ENCODE data around the gene WDR47. TPM values are rescaled to one million over a fixed set of nuclear protein-coding genes. Genes with fewer than 3 reads are reported as not detected.
"Not testable (repeated sequence)": the region's sequence is repeated elsewhere in the genome, so short reads cannot be mapped to it uniquely, and the experiment has no call there.

WDR47 gene
- total RNA-seq = 22.7 TPM

DNA sequence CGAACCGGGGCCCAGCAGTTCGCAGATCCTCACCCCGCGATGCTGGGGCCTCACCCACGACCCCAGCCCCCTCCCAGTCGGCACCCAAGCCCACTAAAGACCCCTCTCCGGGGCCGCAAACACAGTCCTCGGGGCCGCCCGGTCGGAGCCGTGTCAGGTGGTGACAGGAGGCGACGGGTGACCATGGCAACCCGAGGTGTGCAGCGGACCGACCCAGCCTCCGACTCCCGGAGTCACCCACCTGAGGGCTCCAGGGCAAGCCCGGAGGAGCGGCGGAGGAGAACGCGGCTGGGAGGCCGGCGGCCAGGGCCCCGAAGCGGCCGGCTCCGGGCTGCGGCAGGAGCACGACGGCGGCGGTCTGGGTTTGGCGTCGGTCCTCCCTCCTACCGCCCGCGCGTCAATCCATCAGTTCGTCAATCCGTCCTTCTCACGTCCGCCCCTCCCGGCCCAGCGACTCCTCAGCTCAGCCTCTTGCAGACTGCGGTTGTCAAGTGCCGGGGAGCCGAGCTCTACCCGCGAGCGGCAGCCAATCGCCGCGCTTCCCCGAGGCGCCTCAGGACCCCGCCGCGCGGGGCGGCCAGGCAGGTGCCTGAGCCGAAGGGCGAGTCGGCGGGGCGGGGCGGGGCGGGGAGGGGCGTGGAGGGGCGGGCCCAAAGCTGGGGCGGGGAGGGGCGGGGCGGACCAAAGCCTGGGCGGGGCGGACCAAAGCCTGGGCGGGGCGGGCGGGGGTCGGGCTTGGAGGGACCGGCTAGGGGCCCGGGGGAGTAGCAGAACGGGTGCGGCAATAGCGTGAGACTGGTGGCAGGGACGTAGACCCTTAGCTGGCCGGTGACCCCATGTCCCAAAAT, at the start of gene WDR47:
WDR47 (minus strand) TSS at position 482 of the 848 bp plus-strand sequence. CDS start 18,590 bp downstream, outside the sequence.
- peak; percentile 97 for DNase-seq

DNA sequence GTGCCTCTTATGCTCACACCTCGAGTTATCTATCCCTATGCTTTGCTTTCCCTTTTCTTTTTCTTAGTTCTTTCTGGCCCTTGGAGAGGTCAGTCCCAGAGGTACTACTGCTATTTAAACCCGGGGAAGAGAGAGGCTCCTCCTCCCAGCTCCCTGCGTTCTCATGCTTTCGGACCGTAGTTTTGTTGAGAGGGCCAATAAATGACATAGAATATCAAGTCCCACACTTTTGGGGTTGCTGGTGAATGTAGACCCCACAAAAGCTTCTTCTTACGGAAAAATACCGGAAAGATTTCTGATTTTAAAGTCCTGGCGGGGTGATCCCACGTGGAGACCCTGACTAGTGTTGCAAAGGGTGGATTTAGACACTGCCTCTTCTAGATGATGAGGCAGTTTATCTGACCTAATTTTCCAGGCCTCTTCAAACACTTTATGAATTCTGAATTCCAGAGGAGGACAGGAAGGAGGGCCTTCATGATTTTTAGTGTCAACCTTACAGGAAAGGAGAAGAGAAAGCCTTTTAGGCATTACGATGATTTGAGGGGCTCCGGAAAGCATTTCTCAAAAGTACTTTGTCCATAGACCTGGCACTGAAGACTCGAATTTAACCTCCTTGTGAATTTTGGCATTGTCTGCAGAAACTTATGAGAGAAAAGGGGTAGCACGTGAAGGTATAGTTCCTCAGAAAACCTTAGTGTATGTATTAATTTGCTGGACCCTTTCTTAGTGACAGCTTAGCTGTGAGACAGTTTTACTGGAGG, 49.4 kb upstream of the WDR47 start:
- no peak for DNase-seq

DNA sequence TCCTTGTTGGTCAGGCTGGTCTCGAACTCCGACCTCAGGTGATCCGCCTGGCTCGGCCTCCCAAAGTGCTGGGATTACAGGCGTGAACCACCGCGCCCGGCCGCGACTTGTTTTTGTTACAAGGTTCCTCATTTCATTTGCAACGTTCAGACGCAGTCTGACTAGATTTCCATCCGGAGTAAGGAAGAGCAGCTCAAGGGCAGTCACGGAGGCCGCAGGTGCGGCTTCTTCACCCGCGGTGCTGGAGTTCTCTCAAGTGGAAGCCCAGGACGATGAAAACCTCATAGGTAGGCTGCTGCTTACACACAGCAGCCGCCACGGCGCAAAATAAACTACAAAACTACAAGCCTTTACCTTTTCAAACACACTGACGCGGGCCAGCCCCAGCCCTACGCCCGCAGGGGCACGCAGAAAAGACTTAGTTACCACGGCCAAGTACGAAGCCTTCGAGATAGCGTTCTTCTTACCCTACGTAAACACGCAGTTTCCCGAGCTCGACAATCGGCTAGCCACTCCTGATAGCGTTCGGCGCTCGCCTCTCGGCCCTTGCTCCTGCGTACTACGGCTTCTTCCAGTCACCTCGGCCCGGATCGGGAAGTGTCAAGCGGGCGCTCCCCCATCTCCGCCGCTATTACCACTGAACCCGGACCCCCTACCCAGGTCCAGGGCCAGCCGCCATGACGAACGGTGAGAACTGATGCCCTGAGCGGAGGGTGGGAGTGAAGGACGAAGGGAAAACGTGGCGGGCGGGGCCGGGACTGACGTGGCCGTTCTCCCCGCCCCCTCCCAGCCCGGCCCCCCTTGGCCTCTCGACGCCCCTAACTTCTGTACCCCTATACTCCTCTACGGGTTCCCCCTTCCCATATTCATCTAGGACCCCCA, 48.5 kb upstream of the WDR47 start, which contains the start of gene TMEM167B:
TMEM167B (plus strand) TSS at position 569 of the 882 bp plus-strand sequence; CDS start at position 678, 109 bp downstream.
- peak; percentile 97 for DNase-seq

DNA sequence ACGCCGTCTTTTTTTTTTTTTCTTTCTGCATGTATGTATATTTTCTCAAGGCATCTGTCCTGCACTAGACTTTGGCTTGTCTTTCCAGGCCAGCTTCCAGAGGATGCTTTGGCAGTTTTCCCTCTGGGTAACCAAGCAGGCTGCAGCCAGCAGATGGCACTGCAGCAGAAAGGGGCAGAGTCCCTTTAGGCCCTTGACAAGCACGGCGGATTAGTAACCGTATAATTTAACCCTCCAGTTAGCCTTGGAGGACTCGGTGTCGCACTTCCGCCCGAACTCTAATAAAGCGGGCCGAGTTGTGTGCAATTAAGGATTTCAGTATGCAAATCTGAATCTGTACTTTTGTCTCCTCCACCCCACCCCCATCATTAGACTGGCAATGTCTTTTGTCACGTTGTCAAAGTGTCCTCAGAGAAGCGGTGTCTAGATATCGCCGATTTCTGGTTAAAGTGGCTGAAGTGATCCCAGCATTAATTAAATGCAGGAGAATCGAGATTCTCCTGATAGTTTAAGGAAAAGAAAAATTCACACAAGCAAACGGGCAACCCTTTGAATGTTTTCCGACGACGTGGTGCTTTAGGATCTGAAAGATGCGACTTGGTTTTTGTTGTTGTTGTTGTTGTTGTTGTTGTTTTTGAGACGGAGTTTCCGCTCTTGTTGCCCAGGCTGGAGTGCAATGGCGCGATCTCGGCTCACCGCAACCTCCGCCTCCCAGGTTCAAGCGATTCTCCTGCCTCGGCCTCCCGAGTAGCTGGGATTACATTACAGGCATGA, 47.5 kb upstream of the WDR47 start:
- DNase-seq = peak; percentile 93

DNA sequence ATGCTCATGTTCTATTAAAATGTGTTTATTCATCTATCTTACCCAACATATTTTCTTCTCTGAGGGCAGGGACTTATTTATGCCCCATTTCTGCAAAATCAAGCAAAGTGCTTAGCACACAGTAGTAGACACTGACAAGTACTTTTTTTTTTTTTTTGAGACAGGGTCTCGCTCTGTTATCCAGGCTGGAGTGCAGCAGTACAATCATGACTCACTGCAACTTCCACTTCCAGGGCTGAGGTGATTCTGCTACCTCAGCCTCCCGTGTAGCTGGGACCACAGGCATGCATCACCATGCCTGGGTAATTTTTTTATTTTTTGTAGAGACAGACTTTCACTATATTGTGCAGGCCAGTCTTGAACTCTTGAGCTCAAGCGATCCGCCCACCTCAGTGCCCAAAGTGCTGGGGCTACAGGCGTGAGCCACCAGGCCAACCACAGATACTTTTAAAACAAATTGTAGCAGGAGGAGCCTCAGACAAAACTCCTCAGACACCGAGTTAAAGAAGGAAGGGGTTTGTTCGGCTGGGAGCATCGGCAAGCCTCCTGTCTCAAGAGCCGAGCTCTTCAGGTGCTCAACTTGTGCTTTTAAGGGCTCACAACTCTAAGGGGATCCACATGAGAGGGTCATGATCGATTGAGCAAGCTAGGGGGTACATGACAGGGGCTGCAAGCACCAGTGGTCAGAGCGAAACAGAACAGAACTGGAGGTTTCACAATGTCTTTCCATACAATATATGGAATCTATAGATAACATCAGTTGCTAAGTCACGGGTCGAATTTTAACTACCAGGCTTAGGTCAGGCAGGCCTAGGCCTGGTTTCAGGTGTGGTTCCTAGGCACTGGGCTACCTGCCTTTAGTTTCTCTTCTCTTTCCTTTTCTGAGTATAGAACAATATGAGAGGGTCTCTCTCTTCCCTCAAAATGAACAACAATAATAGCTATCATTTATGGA, 42.9 kb upstream of the WDR47 start:
- no peak for DNase-seq

DNA sequence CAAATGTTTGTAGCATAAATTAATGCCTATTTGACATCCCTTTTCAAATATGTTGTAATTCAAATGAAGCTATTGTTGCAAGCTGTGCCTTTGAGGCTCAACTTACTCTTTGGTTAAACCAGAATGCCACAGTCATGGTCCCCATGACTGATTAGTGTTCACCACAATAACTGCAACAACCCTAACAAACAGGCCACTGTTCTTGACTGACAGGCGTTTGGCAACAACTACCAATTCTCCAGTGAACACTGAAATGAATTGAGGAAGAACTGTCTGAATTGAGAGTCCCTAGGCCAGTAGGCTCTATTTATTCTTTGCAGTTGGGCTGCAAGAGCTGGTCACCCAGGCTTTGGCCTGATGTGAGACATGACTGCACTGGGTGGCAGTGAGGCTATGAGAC, 42.0 kb upstream of the WDR47 start:
- peak; percentile 22 for DNase-seq

DNA sequence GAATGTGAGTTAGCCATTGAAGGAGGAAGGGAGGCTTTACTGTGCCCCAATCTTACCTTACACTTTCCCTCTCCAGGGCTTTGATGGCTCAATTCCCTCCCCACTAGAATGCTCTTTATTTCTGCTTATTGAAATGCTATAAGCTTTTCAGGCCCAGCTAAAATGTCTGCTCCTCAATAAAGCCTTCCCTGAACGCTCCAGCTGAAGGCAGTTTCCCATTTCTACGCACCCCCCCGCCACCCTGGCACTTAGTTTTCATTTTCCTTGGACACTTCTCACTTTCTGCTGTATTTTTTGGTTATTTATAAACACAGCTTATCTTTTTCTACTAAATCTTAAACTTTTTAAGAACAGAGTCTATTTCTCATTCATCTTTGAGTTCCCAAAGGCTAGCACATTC, 41.6 kb upstream of the WDR47 start:
- no peak for DNase-seq

DNA sequence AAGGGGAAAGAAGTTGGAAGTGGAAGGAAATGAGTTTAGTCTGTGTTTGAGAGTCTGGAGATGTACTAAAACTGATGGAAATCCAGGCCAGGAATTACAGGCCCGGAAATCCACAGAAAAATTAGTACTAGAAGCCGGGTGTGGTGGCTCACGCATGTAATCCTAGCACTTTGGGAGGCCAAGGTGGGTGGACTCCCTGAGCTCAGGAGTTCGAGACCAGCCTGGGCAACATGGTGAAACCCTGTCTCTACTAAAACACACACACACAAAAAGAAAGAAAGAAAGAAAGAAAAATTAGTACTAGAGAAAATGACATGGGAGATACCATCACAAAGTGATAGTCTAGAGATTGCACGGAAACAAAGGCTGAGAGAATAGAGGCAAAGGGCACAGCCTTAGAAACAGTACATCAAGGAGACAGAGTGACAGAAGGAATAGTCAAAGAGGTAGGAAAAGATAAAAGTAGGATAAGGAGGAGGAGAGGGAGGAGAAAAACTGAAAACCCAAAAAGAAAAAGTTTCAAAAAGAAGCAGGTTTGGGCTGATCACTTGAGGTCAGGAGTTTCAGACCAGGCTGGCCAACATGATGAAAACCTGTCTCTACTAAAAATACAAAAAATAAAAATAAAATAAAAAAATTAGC, 38.7 kb upstream of the WDR47 start:
- DNase-seq = no peak

DNA sequence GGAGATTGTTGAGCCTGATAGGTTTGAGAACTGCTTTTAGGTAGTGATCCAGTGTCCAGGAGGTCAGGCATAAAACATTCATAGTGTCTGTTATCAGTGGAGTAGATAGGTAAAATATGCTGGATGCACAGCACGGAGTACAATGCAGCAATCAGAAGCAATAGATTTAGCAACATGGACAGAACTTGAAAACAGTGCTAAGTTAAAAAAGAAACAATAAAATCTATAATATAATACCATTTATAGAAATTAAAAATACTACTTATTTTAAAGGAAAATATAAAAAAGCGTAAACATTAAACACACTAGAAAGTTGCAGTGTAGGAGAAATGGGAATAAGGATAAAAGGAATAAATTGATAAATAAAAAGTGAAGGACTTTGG, 37.3 kb upstream of the WDR47 start:
- no peak for DNase-seq

DNA sequence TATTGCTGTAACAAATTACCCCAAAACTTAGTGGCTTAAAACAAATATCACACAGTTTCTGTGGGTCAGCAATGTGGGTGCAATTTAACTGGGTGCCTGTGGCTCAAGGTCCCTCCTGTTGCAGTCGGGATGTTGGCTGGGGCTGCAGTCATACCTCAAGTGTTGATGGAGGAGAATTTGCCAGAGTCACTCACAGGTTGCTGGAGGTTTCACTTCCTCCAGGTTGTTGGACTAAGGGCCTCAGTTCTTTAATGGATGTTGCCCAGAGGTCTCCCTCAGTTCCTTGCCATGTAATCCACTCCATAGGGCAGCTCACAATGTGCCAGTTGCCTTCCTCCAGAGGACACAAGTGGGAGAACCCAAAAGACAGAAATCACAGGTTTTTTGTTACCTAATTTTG, 36.4 kb upstream of the WDR47 start:
- no peak for DNase-seq

DNA sequence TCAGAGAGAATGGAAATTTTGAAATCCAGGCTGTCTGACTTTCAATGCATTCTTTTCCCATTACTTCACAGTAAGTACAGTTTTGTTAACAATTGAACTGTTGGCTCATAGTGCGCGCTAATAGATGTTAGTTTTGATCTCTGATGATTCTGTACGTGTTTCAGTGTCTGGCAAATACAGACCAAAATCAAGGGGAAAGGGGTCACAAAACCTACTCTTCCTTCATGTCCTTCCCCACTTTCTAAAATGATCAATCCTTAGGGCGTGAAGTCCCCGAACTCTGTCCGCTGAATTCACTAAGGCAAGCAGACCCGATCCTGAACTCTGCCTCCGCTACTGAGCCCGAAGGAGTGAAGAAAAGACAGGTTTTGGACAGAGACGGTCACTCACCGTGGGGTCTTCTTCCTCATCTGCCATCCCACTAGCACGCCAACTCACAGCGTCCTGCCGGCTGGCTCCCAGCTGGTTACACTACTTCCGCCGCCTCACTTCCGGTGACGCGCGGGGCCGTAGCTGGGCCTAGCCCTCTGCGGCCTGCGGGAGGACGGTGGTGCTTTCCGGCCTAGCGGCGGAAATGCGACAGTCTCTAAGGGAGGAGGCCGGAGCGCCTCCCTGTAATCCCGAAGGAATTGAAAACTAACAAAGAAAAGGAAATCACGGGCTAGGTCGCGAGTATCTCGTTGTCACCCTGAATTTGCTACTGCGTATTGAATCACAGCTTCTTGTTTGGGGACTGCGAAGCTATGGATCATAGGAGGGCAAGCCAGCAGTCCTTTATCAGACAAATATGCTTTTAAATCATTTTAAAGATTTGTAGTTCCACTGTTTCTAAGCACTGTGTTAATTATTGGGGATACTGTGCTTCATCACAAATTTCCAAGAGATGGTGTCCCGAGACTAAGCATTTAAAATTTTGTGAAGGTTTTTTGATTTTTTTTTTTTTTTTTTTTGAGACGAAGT, 33.9 kb upstream of the WDR47 start, which contains the start of gene TAF13:
TAF13 (minus strand) TSS at position 473 of the 960 bp plus-strand sequence; CDS start at position 417, 56 bp downstream.
- DNase-seq = peak; percentile 98

DNA sequence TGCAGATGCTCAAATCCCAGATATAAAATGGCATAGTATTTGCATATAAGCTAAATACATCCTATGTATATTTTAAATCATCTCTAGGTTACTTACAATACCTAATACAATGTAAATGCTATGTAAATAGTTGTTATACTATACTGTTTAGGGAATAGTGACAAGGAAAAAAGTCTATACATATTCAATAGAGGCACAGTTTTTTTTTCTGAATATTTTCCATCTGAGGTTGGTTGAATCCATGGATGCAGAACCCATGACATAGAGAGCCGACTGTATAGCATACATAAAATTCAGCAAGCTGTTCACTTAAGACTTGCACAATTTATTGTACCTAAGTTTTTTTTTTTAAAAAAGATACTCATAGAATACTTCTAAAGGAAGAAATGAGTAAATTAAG, 27.4 kb upstream of the WDR47 start:
- no peak for DNase-seq

DNA sequence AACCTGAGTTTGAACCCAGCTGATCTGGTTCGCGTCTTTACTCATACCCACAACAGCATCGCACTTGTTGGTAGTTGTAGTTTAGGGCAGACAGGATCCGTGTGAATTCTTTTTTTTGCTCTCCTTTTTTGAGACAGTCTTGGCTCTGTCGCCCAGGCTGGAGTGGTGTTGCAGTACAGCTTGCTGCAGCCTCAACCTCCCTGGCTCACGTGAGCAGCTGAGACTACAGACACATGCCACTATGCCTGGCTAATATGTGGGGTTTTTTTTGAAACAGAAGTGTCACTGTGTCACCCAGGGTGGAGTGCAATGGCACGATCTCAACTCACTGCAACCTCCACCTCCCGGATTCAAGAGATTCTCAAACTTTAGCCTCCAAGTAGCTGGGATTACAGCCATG, 26.0 kb upstream of the WDR47 start:
- no peak for DNase-seq

DNA sequence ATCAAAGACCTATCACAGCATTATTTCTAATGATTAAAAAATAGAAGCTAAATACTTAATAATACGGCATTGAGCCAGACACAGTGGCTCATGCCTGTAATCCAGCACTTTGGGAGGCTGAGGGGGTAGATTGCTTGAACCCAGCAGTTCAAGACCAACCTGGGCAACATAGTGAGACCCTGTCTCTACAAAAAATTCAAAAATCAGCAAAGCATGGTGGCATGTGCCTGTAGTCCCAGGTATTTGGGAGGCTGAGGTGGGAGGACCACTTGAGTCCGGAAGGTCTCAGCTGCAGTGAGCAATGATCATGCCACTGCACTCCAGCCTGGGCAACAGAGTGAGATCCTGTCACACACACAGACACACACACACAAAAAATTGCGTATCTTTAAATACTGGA, 23.2 kb upstream of the WDR47 start:
- no peak for DNase-seq

DNA sequence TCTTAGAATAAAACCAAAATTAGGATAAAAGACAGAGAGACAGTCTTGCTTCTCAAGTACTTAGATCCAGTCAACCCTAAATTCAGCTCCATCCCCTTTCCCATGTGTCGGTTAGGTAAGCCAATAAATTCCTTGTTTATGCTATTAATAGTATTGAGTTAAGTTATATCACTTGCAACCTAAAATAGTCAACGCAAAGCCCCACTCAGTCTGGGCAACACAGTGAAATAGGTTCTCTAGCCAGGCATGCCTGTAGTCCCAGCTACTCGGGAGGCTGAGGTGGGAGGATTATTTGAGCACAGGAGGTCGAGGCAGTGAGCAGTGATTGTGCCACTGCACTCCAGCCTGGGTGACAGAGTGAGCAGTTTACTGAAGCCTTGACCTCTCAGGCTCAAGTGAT, 19.3 kb upstream of the WDR47 start:
- no peak for DNase-seq

DNA sequence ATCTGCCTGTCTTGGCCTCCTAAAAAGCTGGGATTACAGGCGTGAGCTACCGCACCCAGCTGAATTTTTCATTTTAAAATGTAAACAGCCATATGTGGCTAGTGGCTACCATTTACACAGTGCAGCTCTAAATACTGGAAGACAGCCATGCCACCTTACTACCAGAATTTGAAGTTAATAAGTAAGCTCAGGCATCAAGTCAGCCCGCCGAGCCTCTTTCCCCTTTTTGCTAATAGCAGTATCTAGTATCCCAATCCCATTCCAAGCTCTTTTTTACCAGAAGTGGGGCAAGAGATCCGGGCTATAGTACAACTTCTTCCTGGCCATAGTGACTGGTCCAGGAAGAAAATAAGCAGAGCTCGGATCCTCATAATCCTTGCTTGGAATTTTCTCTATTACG, 18.8 kb upstream of the WDR47 start:
- DNase-seq = no peak

DNA sequence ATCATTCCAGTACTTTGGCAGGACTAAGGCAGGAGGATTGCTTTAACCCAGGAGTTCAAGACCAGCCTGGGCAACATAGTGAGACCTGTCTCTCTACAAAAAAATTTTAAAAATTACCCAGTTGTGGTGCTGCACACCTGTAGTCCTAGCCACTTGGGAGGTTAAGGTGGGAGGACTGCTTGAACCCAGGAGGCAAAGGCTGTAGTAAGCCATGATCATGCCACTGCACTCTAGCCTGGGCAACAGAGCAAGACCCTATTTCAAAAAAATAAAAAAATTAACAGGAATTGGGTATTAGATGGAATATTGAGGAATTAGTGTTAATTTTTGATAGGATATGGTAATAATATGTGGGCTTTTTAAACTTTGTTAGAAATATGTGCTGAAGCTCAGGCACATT, 17.1 kb upstream of the WDR47 start:
- no peak for DNase-seq

DNA sequence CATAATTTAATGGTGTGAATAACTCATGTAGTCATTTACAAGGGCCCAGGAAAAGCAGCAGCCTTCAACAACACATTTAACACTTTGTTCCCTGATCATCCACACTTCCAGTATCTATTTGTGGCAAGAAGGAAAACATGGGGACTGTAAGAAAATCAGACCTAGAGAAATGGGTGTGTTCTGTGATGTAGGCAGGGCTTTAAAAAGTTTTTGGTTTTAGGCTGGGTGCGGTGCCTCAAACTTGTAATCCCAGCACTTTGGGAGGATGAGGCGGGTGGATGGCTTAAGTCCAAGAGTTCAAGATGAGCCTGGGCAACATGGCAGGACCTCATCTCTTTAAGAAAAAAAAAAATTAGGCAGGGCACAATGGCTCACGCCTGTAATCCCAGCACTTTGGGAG, 14.2 kb upstream of the WDR47 start:
- DNase-seq = no peak

DNA sequence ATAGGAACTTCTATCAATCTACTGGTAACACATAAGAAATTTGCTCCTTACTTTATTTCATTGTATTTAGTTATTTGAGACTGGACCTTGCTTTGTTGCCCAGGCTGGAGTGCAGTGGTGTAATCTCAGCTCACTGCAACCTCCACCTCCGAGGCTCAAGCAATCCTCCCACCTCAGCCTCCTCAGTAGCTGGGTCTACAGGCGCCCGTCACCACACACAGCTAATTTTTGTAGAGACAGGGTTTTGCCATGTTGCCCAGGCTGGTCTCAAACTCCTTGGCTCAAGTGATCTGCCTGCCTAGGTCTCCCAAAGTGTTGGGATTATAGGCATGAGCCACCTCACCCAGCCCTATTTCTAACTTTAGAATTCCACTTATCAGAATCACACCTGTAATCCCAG, 10.2 kb upstream of the WDR47 start:
- not testable (repeated sequence) for DNase-seq

Measured in tongue (tissue), 2 donors.